Inferior parietal cortex (tissue), 1 donor: ENCODE measurements around the gene ENAH.

Experiments used
- DNase-seq: peaks from one replicate; pipeline ENCODE4 v3.0.0-alpha.2; 2016; ENCODE audit errors: extremely low spot score

Gene ENAH

GRCh38 chr1:225460021-225460736 is 192.7 kb downstream of the ENAH start:
- DNase-seq: no peak

GRCh38 chr1:225458222-225458631 is 194.7 kb downstream of the ENAH start:
- no peak for DNase-seq

GRCh38 chr1:225454733-225455132 is 198.2 kb downstream of the ENAH start:
- no peak for DNase-seq

- no peak for DNase-seq
Measured at GRCh38 chr1:225453797-225454648, 198.9 kb downstream of the ENAH start.

GRCh38 chr1:225451840-225452515 is 200.9 kb downstream of the ENAH start:
- DNase-seq: no peak

- DNase-seq: no peak
Measured at GRCh38 chr1:225451340-225451739, 201.6 kb downstream of the ENAH start.

- DNase-seq: no peak
Measured at GRCh38 chr1:225450491-225451191, 202.3 kb downstream of the ENAH start.

GRCh38 chr1:225449774-225450173 is 203.1 kb downstream of the ENAH start:
- DNase-seq: no peak

GRCh38 chr1:225449261-225449660 is 203.7 kb downstream of the ENAH start:
- no peak for DNase-seq

GRCh38 chr1:225448146-225448805 is 204.6 kb downstream of the ENAH start:
- DNase-seq: peak; percentile 65

- peak; percentile 59 for DNase-seq
Measured at GRCh38 chr1:225447650-225448089, 205.3 kb downstream of the ENAH start.

GRCh38 chr1:225446981-225447615 is 205.8 kb downstream of the ENAH start:
- DNase-seq: no peak

GRCh38 chr1:225446595-225446960 is 206.3 kb downstream of the ENAH start:
- no peak for DNase-seq

GRCh38 chr1:225445639-225446594 is 207.0 kb downstream of the ENAH start:
- no peak for DNase-seq

- no peak for DNase-seq
Measured at GRCh38 chr1:225442123-225442505, 210.8 kb downstream of the ENAH start.

GRCh38 chr1:225441314-225442122 is 211.4 kb downstream of the ENAH start:
- DNase-seq: no peak

- DNase-seq: no peak
Measured at GRCh38 chr1:225440380-225441221, 212.3 kb downstream of the ENAH start.
